ENCODE measurements around the gene POLE.

POLE gene

GRCh38 chr12:132651444-132652100 lies 35.6 kb downstream of the POLE start:
- no peak for DNase-seq

DNA sequence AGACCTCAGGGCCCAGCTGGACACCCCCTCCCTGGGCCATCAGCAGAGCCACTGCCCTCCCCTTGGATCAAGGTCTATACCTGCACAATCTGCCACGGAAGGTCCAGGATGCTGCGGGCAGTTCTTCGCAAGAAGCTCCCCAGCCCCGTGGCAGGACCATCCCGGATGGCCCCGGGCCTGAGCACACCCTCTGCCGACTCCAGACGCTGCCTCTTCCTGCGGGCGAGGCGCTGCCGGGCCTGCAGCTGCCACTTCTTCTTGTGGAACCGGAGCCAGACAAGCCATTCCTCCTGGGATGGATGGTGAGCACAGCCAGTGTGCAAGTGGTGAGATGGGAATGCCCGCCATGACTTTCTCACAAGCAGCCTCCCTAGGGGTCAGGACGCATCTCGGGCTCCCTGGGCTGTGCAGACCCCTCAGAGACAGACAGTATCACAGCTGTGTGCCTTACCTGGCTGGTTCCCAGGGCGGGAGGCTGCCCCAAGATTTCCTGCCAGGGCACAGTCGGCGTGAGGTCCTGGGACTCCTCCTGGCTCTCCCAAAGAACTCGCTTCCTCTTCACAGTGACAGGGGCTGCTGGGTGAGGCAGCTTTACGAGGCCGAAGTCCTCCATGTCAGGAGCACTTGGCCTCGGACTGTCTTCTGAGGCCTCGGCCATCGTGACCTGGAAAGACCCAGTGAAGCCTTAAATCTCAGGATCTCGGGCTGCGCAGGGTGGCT lies 37.8 kb downstream of the POLE start:
- no peak for DNase-seq

- DNase-seq, result no peak
These were observed 38.4 kb downstream of the POLE start for GRCh38 chr12:132648616-132649225.

DNA sequence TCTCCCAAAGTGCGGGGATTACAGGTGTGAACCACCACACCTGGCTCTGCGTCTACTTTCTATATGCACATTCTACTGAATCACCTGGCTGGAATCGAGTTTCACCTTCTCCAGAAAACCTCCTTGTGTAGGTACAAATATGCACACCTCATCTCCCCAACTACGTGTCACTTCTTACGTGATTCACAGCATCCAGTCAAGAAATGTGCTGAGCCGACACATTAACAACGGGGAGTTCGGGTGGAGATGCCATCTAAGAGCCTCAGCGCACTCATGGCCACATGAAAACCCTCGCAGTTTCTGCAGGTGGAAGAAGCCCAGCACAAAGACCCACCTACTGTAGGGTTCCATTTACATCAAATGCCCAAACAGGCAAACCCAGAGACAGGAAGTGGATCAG lies 39.3 kb downstream of the POLE start:
- DNase-seq, result no peak

GRCh38 chr12:132646850-132647249 lies 40.3 kb downstream of the POLE start:
- no peak for DNase-seq

DNA sequence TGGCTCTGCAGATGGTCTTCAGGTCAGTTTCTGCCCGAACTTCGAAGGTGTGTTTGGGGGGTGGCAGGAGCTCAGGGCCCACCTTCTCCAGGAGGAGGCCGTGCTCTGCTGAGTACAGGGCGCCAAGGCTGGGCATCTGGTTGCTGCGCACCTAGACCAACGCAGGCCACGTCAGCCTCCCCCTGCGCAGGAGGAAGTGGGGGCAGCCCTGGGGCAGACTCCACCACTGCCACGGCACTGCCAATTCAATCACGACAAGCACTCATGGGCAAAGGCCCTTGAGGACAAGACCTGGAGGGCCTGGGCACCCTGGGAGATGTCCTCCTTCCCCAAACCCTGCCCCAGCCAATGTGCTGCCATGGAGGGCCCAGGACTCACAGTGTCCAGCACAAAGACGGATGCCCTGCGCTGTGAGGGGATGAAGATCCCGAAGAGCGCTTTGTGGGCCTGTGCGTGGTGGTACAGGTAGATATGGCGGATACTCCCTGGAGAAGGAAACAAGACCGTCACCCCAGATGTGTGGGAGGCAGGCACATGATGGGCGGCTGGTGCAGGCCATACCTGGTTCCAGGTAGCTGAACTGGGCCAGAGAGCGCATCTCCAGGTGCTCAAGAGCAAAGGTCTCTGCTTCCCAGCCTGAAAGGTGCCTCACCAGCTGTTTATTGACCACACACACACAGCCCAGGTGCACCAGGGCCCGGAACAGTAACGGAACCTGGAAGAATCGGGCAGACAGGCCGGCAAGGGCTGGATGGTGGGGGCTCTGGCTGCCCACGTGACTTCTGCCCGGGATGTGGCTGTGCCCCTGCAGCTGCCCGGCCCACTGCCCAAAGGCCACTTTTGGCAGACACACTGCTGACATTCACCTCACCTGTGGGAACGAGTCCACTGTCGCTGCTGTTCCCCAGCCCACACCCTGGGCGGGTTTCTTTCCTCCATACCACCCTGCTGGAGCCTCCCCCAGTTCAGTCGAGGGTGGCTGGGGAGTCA lies 44.0 kb downstream of the POLE start:
- DNase-seq, result no peak

- no peak for DNase-seq
These were observed 45.1 kb downstream of the POLE start for GRCh38 chr12:132641811-132642650.

- no peak for DNase-seq
These were observed 46.2 kb downstream of the POLE start for GRCh38 chr12:132640936-132641335.

DNA sequence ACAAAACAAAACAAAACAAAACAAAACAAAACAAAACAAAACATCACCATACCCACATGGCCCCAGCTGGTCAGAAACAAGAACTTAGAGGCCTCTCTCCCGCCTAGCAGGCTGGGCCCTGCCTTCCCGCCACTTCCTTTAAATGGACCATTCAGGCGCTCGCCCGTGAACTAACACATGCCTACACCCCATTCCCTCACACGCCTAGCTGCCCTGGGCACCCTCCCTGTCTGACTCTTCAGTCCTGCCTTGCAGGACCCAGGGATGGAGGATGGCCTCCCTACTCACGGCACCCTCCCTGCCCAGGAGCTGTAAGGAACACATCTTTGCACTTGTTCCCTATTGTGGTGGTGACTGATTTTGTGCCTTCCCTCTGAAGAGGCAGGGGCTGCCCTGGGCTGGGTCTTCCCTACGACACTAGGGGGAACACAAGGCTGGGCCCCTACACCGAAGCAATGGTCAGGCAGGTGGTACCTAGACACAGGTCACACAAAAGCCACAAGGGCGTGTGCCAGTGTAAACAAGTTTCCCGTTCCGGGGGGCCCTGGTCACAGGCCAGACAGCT lies 47.1 kb downstream of the POLE start:
- DNase-seq, result no peak

- DNase-seq, result no peak
These were observed 48.4 kb downstream of the POLE start for GRCh38 chr12:132638541-132639408.

DNA sequence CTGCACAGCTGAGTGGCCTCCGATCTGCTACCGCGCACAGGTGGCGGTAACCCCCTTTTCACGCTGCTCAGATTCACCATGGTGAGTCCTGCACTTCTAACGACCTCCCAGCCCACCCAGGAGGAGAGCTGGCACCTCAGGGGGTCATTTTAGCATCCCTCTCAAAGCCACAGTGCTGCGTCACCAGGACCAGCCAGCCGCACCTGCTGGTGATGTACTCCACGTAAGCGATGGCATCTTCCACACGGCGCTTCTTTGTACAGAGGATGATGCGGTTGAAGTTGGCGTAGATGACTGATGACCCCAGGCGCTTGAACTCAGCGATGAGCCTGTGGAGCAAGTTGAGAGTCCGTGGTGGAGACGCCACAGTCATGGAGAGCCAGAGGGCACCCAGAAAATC lies 49.3 kb downstream of the POLE start:
- no peak for DNase-seq

DNA sequence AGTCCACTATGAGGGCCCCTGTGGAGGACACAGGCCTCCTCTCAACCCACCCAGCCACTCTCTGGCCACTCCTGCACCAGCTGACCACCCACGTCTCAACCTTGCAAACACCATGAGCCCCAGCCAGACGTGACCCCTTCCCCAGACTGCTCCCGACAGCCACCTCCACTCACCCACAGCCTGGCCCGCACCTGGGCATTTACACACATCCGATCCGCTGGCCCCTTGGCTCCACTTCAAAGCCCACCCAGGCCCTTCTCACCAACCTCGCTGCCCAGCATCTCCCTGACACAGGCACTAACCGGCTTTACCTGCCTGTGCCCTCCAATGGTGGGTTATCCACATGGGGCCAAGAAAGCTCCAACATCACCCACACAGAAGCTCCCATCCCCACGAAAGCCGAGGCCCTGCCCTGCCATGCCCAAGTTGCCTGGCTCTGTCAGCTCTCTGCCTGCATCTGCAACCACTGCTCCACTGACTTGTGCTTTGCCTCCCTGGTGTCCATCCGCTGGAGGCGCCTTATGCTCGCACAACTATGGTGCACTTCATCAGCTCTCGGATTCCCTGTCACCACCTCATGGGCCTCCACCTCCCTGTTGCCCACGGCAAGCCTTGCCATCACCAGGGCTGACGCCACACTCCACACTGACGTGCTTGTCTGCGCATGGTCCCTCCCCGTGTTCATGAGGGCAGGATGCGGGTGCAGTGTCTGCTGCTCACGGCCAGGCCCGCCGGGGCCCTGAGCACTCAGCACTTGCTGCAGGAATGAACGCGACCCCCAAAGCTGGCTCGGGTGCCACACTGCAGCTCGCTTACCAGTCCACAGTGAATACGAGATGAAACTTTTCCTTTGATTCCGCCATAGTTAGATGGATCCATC lies 51.8 kb downstream of the POLE start:
- no peak for DNase-seq

DNA sequence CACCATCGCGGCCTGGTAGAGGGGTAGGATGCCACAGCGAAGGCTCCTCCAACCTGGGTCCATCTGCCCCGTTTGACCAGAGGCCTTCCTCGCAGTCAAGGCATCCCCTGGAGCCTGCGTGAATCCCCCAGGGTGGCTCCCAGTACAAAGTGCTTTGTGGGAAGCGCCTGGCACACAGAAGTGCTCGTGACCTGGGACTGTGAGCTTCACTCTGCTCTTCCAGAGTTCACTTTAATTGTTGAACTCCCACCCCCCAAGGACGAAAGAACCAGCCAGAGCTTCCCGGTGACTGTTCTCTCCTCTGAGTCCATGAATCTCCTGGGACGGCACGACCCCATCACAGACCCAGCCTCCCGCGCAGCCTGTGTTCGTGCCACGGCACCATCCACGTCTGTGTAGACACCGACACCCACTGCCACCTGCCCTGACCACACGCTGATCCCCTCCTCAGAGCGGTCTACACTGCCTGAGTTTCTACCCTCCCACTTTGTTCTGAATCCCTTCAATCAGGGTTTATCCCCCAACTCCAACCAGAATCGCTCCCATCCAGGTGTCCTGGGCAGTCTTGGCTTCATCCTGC lies 52.6 kb downstream of the POLE start:
- no peak for DNase-seq

- DNase-seq, result no peak
These were observed 53.2 kb downstream of the POLE start for GRCh38 chr12:132633901-132634300.

DNA sequence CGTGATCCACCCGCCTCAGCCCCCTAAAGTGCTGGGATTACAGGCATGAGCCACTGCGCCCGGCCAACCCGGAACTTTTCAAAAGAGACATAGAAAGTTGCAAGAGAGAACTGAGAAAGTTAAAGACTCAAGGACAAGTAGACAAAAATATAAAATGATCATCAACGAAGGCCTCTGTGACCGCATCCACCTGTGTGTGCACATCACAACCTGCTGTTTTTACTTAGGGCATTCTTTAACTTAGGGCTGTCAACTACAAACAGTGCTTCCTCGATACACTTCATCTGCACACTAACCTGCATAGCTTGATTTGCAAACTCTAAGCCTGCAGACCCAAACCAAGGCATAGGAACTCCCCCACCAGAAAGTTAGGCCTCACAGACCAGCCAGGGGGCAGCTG lies 53.7 kb downstream of the POLE start:
- no peak for DNase-seq

GRCh38 chr12:132632521-132633228 lies 54.5 kb downstream of the POLE start:
- no peak for DNase-seq

DNA sequence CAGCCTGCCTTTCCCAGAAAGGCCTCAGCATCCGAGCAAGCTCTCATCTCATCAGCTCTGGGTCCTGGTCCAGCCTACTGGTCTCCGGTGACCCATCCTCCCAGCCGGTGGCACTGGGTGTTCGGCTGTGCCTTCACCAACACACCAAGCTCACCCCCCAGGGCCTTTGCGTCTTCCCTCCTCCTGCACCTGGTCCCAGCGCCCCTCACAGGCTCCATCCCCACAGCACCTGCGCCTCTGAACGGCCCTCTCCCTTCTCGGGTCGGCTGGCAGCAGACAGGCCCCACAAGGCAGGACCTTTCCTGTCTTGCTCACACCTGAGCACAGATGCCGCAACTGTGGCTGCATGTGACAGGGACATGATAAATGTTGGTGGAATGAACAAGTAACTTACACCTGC lies 55.5 kb downstream of the POLE start:
- no peak for DNase-seq

- DNase-seq, result no peak
These were observed 56.5 kb downstream of the POLE start for GRCh38 chr12:132630672-132631071.

DNA sequence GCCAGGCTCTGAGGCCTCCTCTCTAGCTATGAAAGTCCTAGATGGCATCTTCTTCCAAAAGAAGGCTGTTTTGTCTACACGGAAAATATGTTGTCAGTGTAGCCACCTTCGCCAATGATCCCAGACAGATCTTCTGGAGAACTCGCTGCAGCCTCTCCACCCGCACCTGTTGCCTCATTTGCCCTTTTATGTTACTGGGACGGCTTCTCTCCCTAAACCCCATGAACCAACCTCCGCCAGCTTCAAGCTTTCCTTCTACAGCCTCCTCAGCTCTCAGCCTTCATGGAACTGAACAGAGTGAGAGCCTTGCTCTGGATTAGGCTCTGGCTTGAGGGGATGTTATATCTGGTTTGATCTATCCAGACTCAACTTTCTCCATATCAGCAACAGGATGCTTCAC lies 57.8 kb downstream of the POLE start:
- DNase-seq, result no peak
